HPDE6-E6E7 (cell line): ENCODE data around the gene TIMM23.
"Not testable (repeated sequence)": the region's sequence is repeated elsewhere in the genome, so short reads cannot be mapped to it uniquely, and the experiment has no call there.

Experiments used
- DNase-seq: peaks from one replicate; pipeline ENCODE4 v3.0.0; 2011; ENCODE audit warnings: missing footprints; ENCODE audit errors: extremely low spot score

Gene TIMM23

GRCh38 chr10:46022978-46023702 is 50.9 kb downstream of the TIMM23 start:
- peak; percentile 86 for DNase-seq

- DNase-seq, result no peak
Observed at GRCh38 chr10:46024948-46025347, 52.7 kb downstream of the TIMM23 start.

GRCh38 chr10:46025406-46025805 is 53.1 kb downstream of the TIMM23 start:
- DNase-seq, result no peak

GRCh38 chr10:46026106-46026505 is 53.8 kb downstream of the TIMM23 start:
- no peak for DNase-seq

GRCh38 chr10:46028584-46029460 is 56.5 kb downstream of the TIMM23 start:
- peak; percentile 38 for DNase-seq

- no peak for DNase-seq
Observed at GRCh38 chr10:46029461-46030030, 57.3 kb downstream of the TIMM23 start.

GRCh38 chr10:46030091-46030937 is 58.0 kb downstream of the TIMM23 start, which contains the start of gene NCOA4:
Gene NCOA4 (minus strand): TSS chr10:46030623. CDS start chr10:46016680, 13,943 bp downstream.
- peak; percentile 97 for DNase-seq

- no peak for DNase-seq
Observed at GRCh38 chr10:46031648-46032532, 59.6 kb downstream of the TIMM23 start.

GRCh38 chr10:46033602-46034011 is 61.3 kb downstream of the TIMM23 start:
- peak; percentile 55 for DNase-seq

- no peak for DNase-seq
Observed at GRCh38 chr10:46035923-46036849, 63.9 kb downstream of the TIMM23 start.

- DNase-seq, result no peak
Observed at GRCh38 chr10:46037107-46037825, 65.0 kb downstream of the TIMM23 start.

- DNase-seq, result peak; percentile 23
Observed at GRCh38 chr10:46040004-46040403, 67.7 kb downstream of the TIMM23 start.

GRCh38 chr10:46042527-46042926 is 70.2 kb downstream of the TIMM23 start:
- peak; percentile 79 for DNase-seq

- no peak for DNase-seq
Observed at GRCh38 chr10:46046261-46046660, 74.0 kb downstream of the TIMM23 start, which contains the start of gene MSMB. Gene MSMB (minus strand): TSS chr10:46046269. CDS start chr10:46046237, 32 bp downstream.

- DNase-seq, result no peak
Observed at GRCh38 chr10:46048152-46048551, 75.9 kb downstream of the TIMM23 start.

- not testable (repeated sequence) for DNase-seq
Observed at GRCh38 chr10:46049497-46049831, 77.2 kb downstream of the TIMM23 start.

GRCh38 chr10:46050941-46051623 is 78.8 kb downstream of the TIMM23 start:
- DNase-seq, result no peak
